Skin epidermis (tissue), 12 donors: Measurements from ENCODE around the gene BCAS3.
"Not testable (repeated sequence)": the region's sequence is repeated elsewhere in the genome, so short reads cannot be mapped to it uniquely, and the experiment has no call there.

Experiments used
- H3K27ac ChIP-seq, 21 experiments: fragments of 200-600 bp; sonication (generic) in 11 of 21; one replicate each; pipeline ENCODE4 v1.5.0; 2020; ENCODE audit warnings: mild to moderate bottlenecking in 3 of 21, inconsistent platforms in 2 of 21, moderate library complexity in 2 of 21
- H3K4me3 ChIP-seq, 7 experiments: fragments of 200-600 bp; sonication (generic) in 2 of 7; one replicate each; pipeline ENCODE4 v1.5.0; 2020; ENCODE audit warnings: inconsistent platforms in 2 of 7, mild to moderate bottlenecking in 2 of 7, moderate library complexity in 1 of 7

BCAS3 gene

GRCh38 chr17:61345825-61346666 lies 668.4 kb downstream of the BCAS3 start:
- H3K27ac ChIP-seq, result no peak overlapping the region

GRCh38 chr17:61349350-61349749 lies 671.7 kb downstream of the BCAS3 start:
- H3K27ac ChIP-seq, result no peak overlapping the region
- no peak overlapping the region for H3K4me3 ChIP-seq

More at GRCh38 chr17:61345825-61346666, 668.4 kb downstream of the BCAS3 start:
- H3K4me3 ChIP-seq, result no peak overlapping the region

GRCh38 chr17:61351745-61352407 lies 674.2 kb downstream of the BCAS3 start:
- H3K4me3 ChIP-seq, result no peak overlapping the region
- H3K27ac ChIP-seq, result no peak overlapping the region

GRCh38 chr17:61352408-61352770 lies 674.7 kb downstream of the BCAS3 start:
- no peak overlapping the region for H3K27ac ChIP-seq
- no peak overlapping the region for H3K4me3 ChIP-seq

- Histone ChIP-seq H3K4me3 (no peak overlapping the region), H3K27ac (no peak overlapping the region)
These were observed 675.3 kb downstream of the BCAS3 start for GRCh38 chr17:61352781-61353491.

- Histone ChIP-seq H3K4me3 (no peak overlapping the region), H3K27ac (no peak overlapping the region)
These were observed 676.0 kb downstream of the BCAS3 start for GRCh38 chr17:61353615-61354014.

GRCh38 chr17:61354895-61355874 lies 677.5 kb downstream of the BCAS3 start:
- Histone ChIP-seq H3K27ac (no peak overlapping the region), H3K4me3 (no peak overlapping the region)

GRCh38 chr17:61357061-61357460 lies 679.4 kb downstream of the BCAS3 start:
- H3K4me3 ChIP-seq, H3K27ac ChIP-seq: not testable (repeated sequence)

GRCh38 chr17:61359513-61359912 lies 681.9 kb downstream of the BCAS3 start:
- H3K27ac ChIP-seq, H3K4me3 ChIP-seq: not testable (repeated sequence)

- Histone ChIP-seq H3K4me3 (no peak overlapping the region), H3K27ac (no peak overlapping the region)
These were observed 682.8 kb downstream of the BCAS3 start for GRCh38 chr17:61360318-61360943.

- Histone ChIP-seq H3K4me3 (no peak overlapping the region), H3K27ac (no peak overlapping the region)
These were observed 683.4 kb downstream of the BCAS3 start for GRCh38 chr17:61361084-61361483.

- no peak overlapping the region for H3K27ac ChIP-seq
- H3K4me3 ChIP-seq, result no peak overlapping the region
These were observed 684.7 kb downstream of the BCAS3 start for GRCh38 chr17:61362396-61362795.

- H3K4me3 ChIP-seq, result no peak overlapping the region
- no peak overlapping the region for H3K27ac ChIP-seq
These were observed 685.4 kb downstream of the BCAS3 start for GRCh38 chr17:61362852-61363600.

- no peak overlapping the region for H3K4me3 ChIP-seq
- no peak overlapping the region for H3K27ac ChIP-seq
These were observed 686.2 kb downstream of the BCAS3 start for GRCh38 chr17:61363601-61364462.

GRCh38 chr17:61364463-61364846 lies 686.8 kb downstream of the BCAS3 start:
- no peak overlapping the region for H3K4me3 ChIP-seq
- no peak overlapping the region for H3K27ac ChIP-seq

- H3K4me3 ChIP-seq, result no peak overlapping the region
- H3K27ac ChIP-seq, result no peak overlapping the region
These were observed 688.5 kb downstream of the BCAS3 start for GRCh38 chr17:61366076-61366714.
